ENCODE data around the gene ZNF853. TPM values are rescaled to one million over a fixed set of nuclear protein-coding genes. Genes with fewer than 3 reads are reported as not detected.

The ZNF853 gene
- total and polyA plus RNA-seq, 10 of the 15 experiments (the other 5 are each of a cell fraction or from before 2014, with no cell fraction given), result 0.04 to 0.26 (median 0.05) TPM; not detected in 4

- TF ChIP-seq MYC (IDR thresholded peaks at IDR 0.05; ENCODE audit: insufficient read depth, insufficient read length, insufficient replicate concordance, low read length, severe bottlenecking) (no peak), HDGF (IDR thresholded peaks at IDR 0.05) (no peak), FOXK2 (IDR thresholded peaks at IDR 0.05) (no peak), ZNF207 (IDR thresholded peaks at IDR 0.05; ENCODE audit: borderline replicate concordance) (no peak), ZNF217 (IDR thresholded peaks at IDR 0.05) (no peak), MEF2A (IDR thresholded peaks at IDR 0.05; ENCODE audit: insufficient read depth, low read depth, low read length) (no peak), IRF4 (IDR thresholded peaks at IDR 0.05; ENCODE audit: low read depth, low read length) (no peak), USF1 (IDR thresholded peaks at IDR 0.05; ENCODE audit: borderline replicate concordance, extremely low read length, insufficient read depth, low read depth, low read length) (no peak), ELK1 (IDR thresholded peaks at IDR 0.05; ENCODE audit: low read depth, low read length) (no peak)
These were observed 3.2 kb downstream of the ZNF853 start (continued) for GRCh38 chr7:6618621-6619020.

GRCh38 chr7:6619961-6620360, 4.6 kb downstream of the ZNF853 start:
- no peak overlapping the region for H3K27ac ChIP-seq (ENCODE audit: control insufficient read depth, insufficient read depth)
- H4K20me1 ChIP-seq (ENCODE audit: control insufficient read depth, insufficient read depth), result no peaks in the 10 kb centered on the region
- peak overlapping the region; percentile 33; the same call in 1 of the 2 replicates for H3K4me2 ChIP-seq (ENCODE audit: control insufficient read depth, insufficient read depth)
- no peak overlapping the region for H3K4me3 ChIP-seq
- SMC1A ChIA-PET (ENCODE audit: uncharacterized antibody, unreplicated experiment), result no interaction called here
- H3K4me1 ChIP-seq (ENCODE audit: control insufficient read depth, insufficient read depth, low read length), result peaks cover 25% of the 10 kb centered on the region
- WGBS (ENCODE audit: insufficient coverage, insufficient replicate concordance, low lambda C conversion rate, missing lambda C conversion rate), result 2% methylated on average over 3 of the region's 3 CpGs
- CTCF ChIA-PET, result interaction anchor here (0.6 kb wide), 1 partner anchor 792 kb away, joined by 3 read pairs; no protein-coding TSS in a partner anchor
- no peak for TF ChIP-seq IKZF1 (conservative IDR thresholded peaks at IDR 0.05)
- TF ChIP-seq GABPA (IDR thresholded peaks at IDR 0.05; ENCODE audit: low read depth), result no peak
- TF ChIP-seq PAX5 (IDR thresholded peaks at IDR 0.05; ENCODE audit: borderline replicate concordance, low read depth, low read length), result no peak
- no peak for TF ChIP-seq ZNF207 (IDR thresholded peaks at IDR 0.05; ENCODE audit: borderline replicate concordance)
- no peak for TF ChIP-seq E4F1 (IDR thresholded peaks at IDR 0.05; ENCODE audit: borderline replicate concordance, partially characterized antibody)
- TF ChIP-seq BCL3 (IDR thresholded peaks at IDR 0.05; ENCODE audit: borderline replicate concordance, insufficient read depth, low read depth, low read length, poor library complexity, severe bottlenecking), result no peak
- no peak for TF ChIP-seq SREBF1 (IDR thresholded peaks at IDR 0.05; ENCODE audit: low read length)
- no peak for TF ChIP-seq CREM (IDR thresholded peaks at IDR 0.05; ENCODE audit: low read depth)
- no peak for TF ChIP-seq GATAD2B (conservative IDR thresholded peaks at IDR 0.05; ENCODE audit: low read depth)
- no peak for DNase-seq (ENCODE audit: low read depth, low spot score)
- ATAC-seq, result peak; percentile 48
- H3K9me3 ChIP-seq (replicated peaks; ENCODE audit: control insufficient read depth, insufficient read depth, low read length), result no peaks in the 10 kb centered on the region
- POLR2A ChIA-PET, result no interaction called here
- peaks cover 0 to 5% of the 10 kb centered on the region in 2 experiments; a peak in 3 of 4 replicates for H3K27me3 ChIP-seq (replicated peaks in 1 of 2; ENCODE audit: control insufficient read depth in 2 of 2, insufficient read depth in 2 of 2, low read length in 1 of 2)
- intact Hi-C loops (cut with micrococcal nuclease; ENCODE audit: unreplicated experiment) (no loop called here), in situ Hi-C loops (cut with MboI) (no loop called here)
- no peak overlapping the region for H2AFZ ChIP-seq (ENCODE audit: control insufficient read depth, low read depth, low read length)
- BruUV-seq (replicated peaks), result no TSS peak
- H3K79me2 ChIP-seq (ENCODE audit: control insufficient read depth, insufficient read depth, low read length), result no peaks in the 10 kb centered on the region
- no peak overlapping the region for H3K9ac ChIP-seq (ENCODE audit: control insufficient read depth, insufficient read depth, low read length)
- no peak for FAIRE-seq
- RAD21 ChIA-PET (ENCODE audit: unreplicated experiment), result no interaction called here
- no peaks in the 10 kb centered on the region for H3K36me3 ChIP-seq (ENCODE audit: control insufficient read depth in 2 of 2, insufficient read depth in 2 of 2, low read length in 1 of 2)
